Left lung (tissue), 10 donors: ENCODE data around the gene CROCC2. TPM values are rescaled to one million over a fixed set of nuclear protein-coding genes. Genes with fewer than 3 reads are reported as not detected.

ENCODE experiments used
- ATAC-seq: fragments of 200-7000 bp; cut with Tn5 transposase; one replicate; pipeline ENCODE4 v1.9.1; 2020; ENCODE audit warnings: moderate library complexity
- DNase-seq, 4 donors: peaks; one replicate each; pipeline ENCODE4 v3.0.0-alpha.2; 2013 to 2020
- H3K27ac ChIP-seq, 2 donors: fragments of 200-600 bp; sonication (generic) in 1 of 2; one replicate each; pipeline versions ENCODE4 v1.5.0 to v1.8.0; 2020 to 2021
- H3K27me3 ChIP-seq, 2 donors: fragments of 200-600 bp; sonication (generic) in 1 of 2; one replicate each; pipeline versions ENCODE4 v1.5.0 to v1.8.0; 2020 to 2021
- H3K36me3 ChIP-seq, 2 donors: fragments of 200-600 bp; sonication (generic) in 1 of 2; one replicate each; pipeline versions ENCODE4 v1.5.0 to v1.8.0; 2020 to 2021
- H3K4me1 ChIP-seq, 2 donors: fragments of 200-600 bp; one replicate each; pipeline ENCODE4 v1.8.0; 2021
- H3K4me3 ChIP-seq, 2 donors: fragments of 200-600 bp; sonication (generic) in 1 of 2; one replicate each; pipeline versions ENCODE4 v1.5.0 to v1.8.0; 2020 to 2021; ENCODE audit warnings: mild to moderate bottlenecking in 1 of 2
- H3K9me3 ChIP-seq, 2 donors: fragments of 200-600 bp; sonication (generic) in 1 of 2; one replicate each; pipeline versions ENCODE4 v1.5.0 to v1.8.0; 2020 to 2021
- intact Hi-C, 2 donors: fragments of 100-400 bp; cut with DNase I; formaldehyde crosslinking; loops; one replicate each; pipeline versions ENCODE4 v1.11.2 to v1.14.2; 2022
- polyA plus RNA-seq, 6 donors: library from polyadenylated mRNA; unstranded; fragments of 120-200 nt; gene quantifications; one replicate each; pipeline ENCODE4 v1.2.1, GENCODE V29; 2013; ENCODE audit not compliant: insufficient read length in 6 of 6
- total RNA-seq, 2 donors: library from RNA; stranded (reverse); fragmentation: NEBNext Ultra II Directional; extraction: Animal tissue kit (Norgen Biotek cat#: 25700); gene quantifications; one replicate each; pipeline ENCODE4 v1.2.1, GENCODE V29; 2021
- TF ChIP-seq, protein P1 (sequence below), 2 donors: fragments of 200-600 bp; sonication (generic) in 1 of 2; IDR thresholded peaks; one replicate each; pipeline versions ENCODE4 v1.5.0 to v1.8.0; 2021; ENCODE audit warnings: antibody characterized with exemption in 2 of 2
- donor health status: DM: no; HTN: yes; CAD: no.
- donor health status: DM: no; HTN: no; CAD: no.

Gene CROCC2
- total and polyA plus RNA-seq, 8 donors, result 0.32 to 4.4 (median 2.3) TPM

DNA sequence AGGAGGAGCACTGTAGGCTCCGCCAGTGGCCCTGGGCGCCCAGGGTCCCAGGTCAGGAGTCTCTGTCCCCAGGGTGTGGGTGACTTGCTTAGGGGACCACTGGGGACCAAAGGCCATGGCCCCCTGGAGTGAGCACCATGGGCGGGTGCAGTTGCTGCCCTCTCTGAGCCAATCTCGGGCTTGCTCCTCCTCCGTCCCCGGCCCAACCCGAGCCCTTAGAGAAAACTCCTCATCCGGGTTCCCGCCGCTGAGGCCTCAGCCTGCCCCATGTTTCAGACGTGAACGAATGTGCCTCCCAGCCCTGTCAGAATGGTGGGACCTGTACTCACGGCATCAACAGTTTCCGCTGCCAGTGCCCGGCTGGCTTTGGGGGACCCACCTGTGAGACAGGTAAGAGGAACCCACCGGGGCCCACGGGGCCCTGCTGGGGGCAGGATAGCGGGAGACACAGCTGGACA lies 130.9 kb downstream of the CROCC2 start:
- ATAC-seq (peak; percentile 8), DNase-seq (peak in 2 of 4 donors; percentile 27 to 82)
- peaks cover 0 to 9% of the 10 kb centered on the region in 2 donors for H3K4me1 ChIP-seq
- H3K9me3 ChIP-seq, result no peaks in the 10 kb centered on the region
- TF ChIP-seq, protein P1, sequence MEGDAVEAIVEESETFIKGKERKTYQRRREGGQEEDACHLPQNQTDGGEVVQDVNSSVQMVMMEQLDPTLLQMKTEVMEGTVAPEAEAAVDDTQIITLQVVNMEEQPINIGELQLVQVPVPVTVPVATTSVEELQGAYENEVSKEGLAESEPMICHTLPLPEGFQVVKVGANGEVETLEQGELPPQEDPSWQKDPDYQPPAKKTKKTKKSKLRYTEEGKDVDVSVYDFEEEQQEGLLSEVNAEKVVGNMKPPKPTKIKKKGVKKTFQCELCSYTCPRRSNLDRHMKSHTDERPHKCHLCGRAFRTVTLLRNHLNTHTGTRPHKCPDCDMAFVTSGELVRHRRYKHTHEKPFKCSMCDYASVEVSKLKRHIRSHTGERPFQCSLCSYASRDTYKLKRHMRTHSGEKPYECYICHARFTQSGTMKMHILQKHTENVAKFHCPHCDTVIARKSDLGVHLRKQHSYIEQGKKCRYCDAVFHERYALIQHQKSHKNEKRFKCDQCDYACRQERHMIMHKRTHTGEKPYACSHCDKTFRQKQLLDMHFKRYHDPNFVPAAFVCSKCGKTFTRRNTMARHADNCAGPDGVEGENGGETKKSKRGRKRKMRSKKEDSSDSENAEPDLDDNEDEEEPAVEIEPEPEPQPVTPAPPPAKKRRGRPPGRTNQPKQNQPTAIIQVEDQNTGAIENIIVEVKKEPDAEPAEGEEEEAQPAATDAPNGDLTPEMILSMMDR (IDR thresholded peaks at IDR 0.05), result no peak
- H3K4me3 ChIP-seq, result peak overlapping the region in 1 of 2 donors; percentile 34
- peaks cover 0 to 24% of the 10 kb centered on the region in 2 donors for H3K36me3 ChIP-seq
- intact Hi-C loops, result no loop called here
- peaks cover 0 to 11% of the 10 kb centered on the region in 2 donors for H3K27me3 ChIP-seq
- H3K27ac ChIP-seq, result no peak overlapping the region

DNA sequence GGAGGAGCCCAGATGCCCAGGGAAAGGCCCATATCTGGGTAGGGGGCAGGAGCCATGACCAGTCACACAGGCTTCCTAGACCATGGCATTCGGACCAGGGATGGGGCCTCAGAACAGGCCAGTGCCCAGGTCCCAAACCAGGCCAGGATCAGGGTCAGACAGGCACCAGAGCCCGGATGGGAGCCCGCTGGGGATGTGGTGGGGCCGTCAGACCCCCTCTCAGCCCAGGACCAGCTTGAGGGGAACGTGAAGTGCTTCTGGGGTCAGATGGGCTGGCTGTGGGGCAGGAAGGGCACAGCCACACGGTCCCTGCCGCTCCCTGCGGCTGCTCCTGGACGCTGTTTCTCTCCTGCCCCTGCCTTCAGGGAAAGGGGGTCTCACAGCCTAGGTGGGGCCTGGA lies 131.4 kb downstream of the CROCC2 start:
- H3K9me3 ChIP-seq, result no peaks in the 10 kb centered on the region
- H3K4me1 ChIP-seq, result peaks cover 0 to 9% of the 10 kb centered on the region in 2 donors
- ATAC-seq (no peak), DNase-seq (no peak)
- H3K4me3 ChIP-seq, result no peak overlapping the region
- TF ChIP-seq, protein P1 (IDR thresholded peaks at IDR 0.05), result no peak
- H3K36me3 ChIP-seq, result peaks cover 0 to 24% of the 10 kb centered on the region in 2 donors
- peaks cover 0 to 11% of the 10 kb centered on the region in 2 donors for H3K27me3 ChIP-seq
- intact Hi-C loops, result no loop called here
- H3K27ac ChIP-seq, result no peak overlapping the region

DNA sequence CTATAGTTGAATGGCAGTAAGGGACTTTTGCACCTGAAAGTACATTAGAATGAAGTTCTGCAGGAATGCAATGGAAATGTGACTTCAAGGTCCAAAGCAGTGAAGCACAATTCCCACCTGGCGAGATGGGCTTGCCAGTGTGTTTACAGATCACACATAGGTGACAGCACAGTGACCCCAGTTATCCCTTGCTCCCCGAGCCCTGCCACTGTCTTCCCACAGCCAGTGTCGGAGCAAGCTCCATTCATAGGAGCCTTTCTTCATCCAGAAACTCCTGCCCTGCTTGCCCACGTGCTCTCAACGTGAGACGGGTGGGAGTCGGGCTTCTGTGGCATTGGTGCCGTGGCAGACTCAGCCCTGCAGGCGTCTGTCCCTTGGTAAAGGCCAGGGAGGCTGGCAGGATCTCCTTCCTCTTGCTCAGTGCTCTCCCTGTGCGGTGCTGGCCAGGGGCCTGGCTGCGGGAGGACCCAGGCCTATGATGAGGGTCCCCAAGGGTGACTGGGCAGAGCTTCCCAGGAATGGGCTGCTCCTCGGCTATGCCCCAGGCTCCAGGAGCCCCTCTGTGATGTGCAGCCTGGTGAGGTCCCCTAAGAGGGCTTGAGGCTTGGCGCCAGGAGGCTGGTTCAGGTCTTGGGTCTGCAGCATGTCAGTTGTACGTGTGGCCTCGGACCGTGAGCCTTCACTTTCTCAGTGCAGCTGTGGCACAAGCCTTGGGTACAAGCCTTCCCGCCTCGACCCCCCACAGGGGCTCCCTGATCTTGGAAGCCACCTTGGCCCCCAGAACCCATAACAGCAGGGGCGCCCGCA lies 132.4 kb downstream of the CROCC2 start:
- Histone ChIP-seq H3K27me3 (peaks cover 0 to 11% of the 10 kb centered on the region in 2 donors), H3K4me1 (peaks cover 0 to 9% of the 10 kb centered on the region in 2 donors), H3K36me3 (peaks cover 0 to 20% of the 10 kb centered on the region in 2 donors), H3K9me3 (no peaks in the 10 kb centered on the region), H3K27ac (no peak overlapping the region), H3K4me3 (no peak overlapping the region)
- intact Hi-C loops, result no loop called here
- DNase-seq, result peak in 1 of 4 donors; percentile 29
- ATAC-seq, result no peak
- TF ChIP-seq, protein P1 (IDR thresholded peaks at IDR 0.05), result no peak

DNA sequence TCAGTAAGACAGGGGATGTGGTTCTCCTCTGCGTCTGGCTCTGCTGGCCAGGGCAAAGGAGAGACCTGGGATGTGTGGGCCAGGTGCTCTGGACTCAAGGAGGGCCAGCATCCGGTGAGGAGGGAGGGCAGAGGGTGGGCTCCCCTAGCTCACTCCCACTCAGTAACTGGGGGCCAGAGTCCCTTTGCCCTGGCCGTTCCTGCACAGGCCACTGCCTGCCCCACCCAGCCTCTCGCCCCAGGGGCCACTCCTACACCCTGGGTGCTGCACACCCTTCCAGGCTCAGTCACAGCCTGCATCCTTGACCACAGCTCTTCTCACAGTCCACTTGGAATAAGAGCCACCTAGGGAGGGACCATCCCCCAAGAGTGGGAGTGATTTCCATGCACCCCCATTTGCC lies 133.3 kb downstream of the CROCC2 start:
- peaks cover 0 to 9% of the 10 kb centered on the region in 2 donors for H3K4me1 ChIP-seq
- no peak overlapping the region for H3K4me3 ChIP-seq
- H3K9me3 ChIP-seq, result no peaks in the 10 kb centered on the region
- intact Hi-C loops, result no loop called here
- ATAC-seq (no peak), DNase-seq (no peak)
- H3K27me3 ChIP-seq, result peaks cover 0 to 11% of the 10 kb centered on the region in 2 donors
- TF ChIP-seq, protein P1 (IDR thresholded peaks at IDR 0.05), result no peak
- no peak overlapping the region for H3K27ac ChIP-seq
- H3K36me3 ChIP-seq, result peaks cover 0 to 15% of the 10 kb centered on the region in 2 donors

DNA sequence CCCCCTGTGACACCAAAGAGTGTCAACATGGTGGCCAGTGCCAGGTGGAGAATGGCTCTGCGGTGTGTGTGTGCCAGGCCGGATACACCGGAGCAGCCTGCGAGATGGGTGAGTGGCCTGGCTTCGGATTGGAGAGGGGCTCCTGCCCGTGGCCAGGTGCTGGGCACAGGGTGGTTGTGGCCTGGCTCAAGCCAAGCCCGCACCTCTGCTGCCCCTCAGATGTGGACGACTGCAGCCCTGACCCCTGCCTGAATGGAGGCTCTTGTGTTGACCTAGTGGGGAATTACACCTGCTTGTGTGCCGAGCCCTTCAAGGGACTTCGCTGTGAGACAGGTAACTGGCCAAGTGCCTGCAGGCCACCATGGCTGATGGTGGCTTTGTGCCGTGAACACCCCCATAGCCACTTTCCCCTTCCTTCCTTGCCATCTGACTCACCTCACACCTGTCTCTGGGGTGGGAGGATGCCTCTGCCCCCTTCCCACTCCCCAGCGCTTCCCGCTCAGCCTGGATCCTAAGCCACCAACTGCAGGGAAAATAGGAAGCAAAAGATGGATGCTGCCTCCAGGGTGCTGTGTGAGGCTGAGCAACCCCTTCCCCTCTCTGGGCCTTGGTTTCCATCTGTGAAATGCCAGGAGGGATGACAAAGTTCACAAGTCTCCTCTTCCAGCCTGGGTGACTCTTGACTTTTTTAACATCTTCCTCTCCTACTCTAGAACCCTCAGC lies 134.1 kb downstream of the CROCC2 start:
- Histone ChIP-seq H3K27ac (no peak overlapping the region), H3K27me3 (peaks cover 0 to 11% of the 10 kb centered on the region in 2 donors), H3K9me3 (no peaks in the 10 kb centered on the region), H3K4me3 (no peak overlapping the region), H3K36me3 (peaks cover 0 to 15% of the 10 kb centered on the region in 2 donors), H3K4me1 (peaks cover 0 to 9% of the 10 kb centered on the region in 2 donors)
- DNase-seq (no peak), ATAC-seq (no peak)
- intact Hi-C loops, result no loop called here
- TF ChIP-seq, protein P1 (IDR thresholded peaks at IDR 0.05), result no peak
